ENCODE data around the gene SLC2A9. TPM values are rescaled to one million over a fixed set of nuclear protein-coding genes. Genes with fewer than 3 reads are reported as not detected.

SLC2A9 gene
- total and polyA plus RNA-seq, 2 of the 13 experiments (the other 11 are each of a cell fraction or from before 2014, with no cell fraction given) = 36.2 to 42.3 TPM

GRCh38 chr4:10063544-10064300 lies 42.4 kb upstream of the SLC2A9 start (continued):
- TF ChIP-seq ZUFSP (CRISPR knock-in tag; IDR thresholded peaks at IDR 0.05; ENCODE audit: borderline replicate concordance) = no peak
- TF ChIP-seq RBM22 (optimal IDR thresholded peaks at IDR 0.05; ENCODE audit: low read length) = no peak
- no peak for TF ChIP-seq SIX4 (CRISPR knock-in tag; IDR thresholded peaks at IDR 0.05)
- TF ChIP-seq ARID3A (IDR thresholded peaks at IDR 0.05; ENCODE audit: low read depth, low read length) = no peak
- no peak for TF ChIP-seq RAD51 (IDR thresholded peaks at IDR 0.05; ENCODE audit: borderline replicate concordance)
- TF ChIP-seq ZNF574 (CRISPR knock-in tag; IDR thresholded peaks at IDR 0.05) = peak; percentile 40; the same call in 1 of the 2 replicates
- no peak for TF ChIP-seq USF2 (IDR thresholded peaks at IDR 0.05; ENCODE audit: low read depth, low read length)
- TF ChIP-seq USF2 (CRISPR knock-in tag; IDR thresholded peaks at IDR 0.05; ENCODE audit: borderline replicate concordance) = no peak
- TF ChIP-seq NFE2L1 (CRISPR knock-in tag; IDR thresholded peaks at IDR 0.05; ENCODE audit: borderline replicate concordance) = no peak
- no peak for TF ChIP-seq ZNF234 (CRISPR knock-in tag; conservative IDR thresholded peaks at IDR 0.05)
- TF ChIP-seq MAFG (CRISPR knock-in tag; IDR thresholded peaks at IDR 0.05) = no peak
- no peak for TF ChIP-seq RNF219 (CRISPR knock-in tag; IDR thresholded peaks at IDR 0.05)
- no peak for TF ChIP-seq ZFP62 (CRISPR knock-in tag; IDR thresholded peaks at IDR 0.05)
- no peak for TF ChIP-seq FLYWCH1 (CRISPR knock-in tag; IDR thresholded peaks at IDR 0.05)
- TF ChIP-seq ZNF501 (CRISPR knock-in tag; IDR thresholded peaks at IDR 0.05) = peak; percentile 55; the same call in 1 of the 2 replicates
- TF ChIP-seq FOSL2 (CRISPR knock-in tag; IDR thresholded peaks at IDR 0.05) = peak; percentile 94
- no peak for TF ChIP-seq RELA (CRISPR knock-in tag; IDR thresholded peaks at IDR 0.05)
- no peak for TF ChIP-seq ZNF790 (CRISPR knock-in tag; IDR thresholded peaks at IDR 0.05; ENCODE audit: borderline replicate concordance)
- no peak for TF ChIP-seq ZFP36L2 (CRISPR knock-in tag; IDR thresholded peaks at IDR 0.05)

Measured in HepG2 (cell line).